GM10266 (cell line): ENCODE data around the gene PADI2.

ENCODE experiments used
- DNase-seq: peaks from one replicate; pipeline ENCODE4 v3.0.0; 2012; ENCODE audit errors: extremely low spot score
- CTCF ChIP-seq: IDR thresholded peaks from 2 replicates; pipeline ENCODE4 v1.5.1; 2012; ENCODE audit warnings: mild to moderate bottlenecking, low read depth; ENCODE audit not compliant: control insufficient read depth, insufficient read depth; ENCODE audit errors: missing control alignments

PADI2 gene

GRCh38 chr1:17120481-17120877, 1.2 kb upstream of the PADI2 start:
- DNase-seq, result no peak
- no peak for TF ChIP-seq CTCF

DNA sequence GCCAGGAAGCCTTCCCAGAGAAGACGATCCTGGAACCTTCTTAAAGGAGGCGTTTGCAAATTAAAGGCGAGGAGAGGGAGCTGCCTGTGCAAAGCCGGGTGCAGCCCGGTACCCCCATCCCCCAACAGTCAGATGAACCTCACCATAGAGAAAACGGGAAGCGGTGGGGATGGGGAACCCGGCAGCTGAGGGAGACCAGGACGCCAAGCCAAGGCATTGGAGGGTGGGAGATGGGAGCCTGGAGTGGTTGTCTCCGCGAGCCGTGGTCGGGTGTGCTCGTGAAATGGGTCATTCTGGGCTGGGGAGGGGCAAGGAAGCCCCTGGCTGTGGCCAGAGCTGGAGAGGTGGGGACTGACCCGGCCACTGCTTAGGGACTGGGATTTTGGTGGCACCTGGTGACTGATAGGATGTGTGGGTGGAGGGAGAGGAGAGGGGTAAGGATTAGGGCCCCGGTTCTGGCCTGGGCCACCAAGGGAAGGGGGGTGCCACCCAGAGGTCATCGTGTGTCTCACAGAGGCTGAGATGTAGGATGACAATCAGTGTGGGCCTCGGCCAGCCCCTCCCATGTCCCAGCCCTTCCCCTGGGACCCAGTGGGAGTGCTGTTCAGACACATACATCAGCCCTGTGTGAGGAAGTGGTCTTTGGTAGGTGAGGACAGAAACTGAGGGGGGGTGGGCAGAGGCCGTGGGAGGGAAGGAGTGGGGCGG, 676 bp upstream of the PADI2 start:
- DNase-seq, result peak; percentile 80
- TF ChIP-seq CTCF, result peak; percentile 32

- DNase-seq, result no peak
- no peak for TF ChIP-seq CTCF
Measured at GRCh38 chr1:17118706-17119075, 560 bp downstream of the PADI2 start.

DNA sequence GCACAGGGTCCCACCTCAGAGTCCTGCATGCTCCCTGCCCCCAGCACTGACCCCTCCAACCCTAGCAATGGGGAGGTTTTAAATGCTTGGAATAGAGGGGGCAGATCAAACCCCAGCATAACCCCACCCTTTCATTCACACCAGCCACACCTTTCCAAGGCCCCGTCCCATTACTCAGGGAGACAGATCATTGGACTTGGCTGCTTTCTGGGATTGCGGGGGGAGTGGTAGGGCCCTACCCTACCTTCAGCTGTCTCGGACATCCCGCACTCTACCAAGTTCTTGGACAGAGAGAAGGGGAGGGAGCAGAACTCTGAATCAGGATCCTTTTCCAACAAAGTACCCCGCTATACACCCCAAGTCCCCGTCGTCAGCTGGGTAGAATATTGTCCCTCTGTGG, 983 bp downstream of the PADI2 start:
- DNase-seq, result no peak
- no peak for TF ChIP-seq CTCF

GRCh38 chr1:17117451-17118265, 1.6 kb downstream of the PADI2 start:
- no peak for DNase-seq
- TF ChIP-seq CTCF, result no peak

DNA sequence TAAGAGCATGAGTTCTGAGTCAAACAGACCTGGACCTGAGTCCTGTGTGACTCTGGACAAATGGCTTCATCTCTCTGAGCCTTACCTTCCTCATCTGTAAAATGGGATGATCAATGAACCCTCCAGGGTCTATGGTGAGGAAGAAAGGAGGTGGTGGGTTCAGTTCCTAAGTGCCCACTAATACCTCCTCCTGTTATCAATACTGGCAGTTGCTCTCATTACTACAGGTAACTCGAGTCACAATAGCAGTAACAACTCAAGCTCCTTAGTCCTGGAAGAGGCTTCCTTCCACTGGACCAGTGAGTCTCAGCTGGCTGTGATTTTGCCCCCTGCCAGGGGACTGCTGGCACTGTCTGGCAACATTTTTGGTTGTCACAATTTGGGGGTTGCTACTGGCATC, 2.6 kb downstream of the PADI2 start:
- no peak for DNase-seq
- no peak for TF ChIP-seq CTCF

DNA sequence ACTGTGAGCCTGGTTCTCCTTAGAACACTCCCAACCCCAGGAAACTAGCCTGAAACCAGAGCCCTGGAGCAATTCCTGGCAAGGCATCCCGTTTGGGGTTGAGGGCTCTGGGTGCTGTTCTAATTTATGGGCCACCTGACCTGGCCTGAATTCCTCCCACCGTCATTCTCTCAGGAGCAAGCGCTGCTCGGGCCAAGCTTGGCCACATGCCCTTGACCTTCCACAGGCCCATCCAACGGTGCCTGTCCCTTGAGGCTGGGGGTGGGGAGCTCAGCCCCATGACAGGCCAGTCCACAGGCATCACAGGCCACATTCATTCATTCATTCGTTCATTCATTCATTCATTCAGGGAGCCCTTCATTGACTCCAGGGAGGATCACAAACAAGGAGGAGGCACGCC, 5.3 kb downstream of the PADI2 start:
- no peak for TF ChIP-seq CTCF
- no peak for DNase-seq
